ENCODE data around the gene TRIM28. TPM values are rescaled to one million over a fixed set of nuclear protein-coding genes. Genes with fewer than 3 reads are reported as not detected.

The TRIM28 gene
- total RNA-seq, 1 donor from 2014 or later = 679 TPM

GRCh38 chr19:58551577-58552471 lies 8.0 kb downstream of the TRIM28 start:
- Mint-ChIP-seq H3K9me3 (no peaks in the 10 kb centered on the region), H3K4me3 (no peak overlapping the region), H3K27ac (peak overlapping the region; percentile 57), H3K27me3 (no peaks in the 10 kb centered on the region), H3K36me3 (peaks cover 27% of the 10 kb centered on the region), H3K4me1 (ENCODE audit: unreplicated experiment) (peaks cover 21% of the 10 kb centered on the region)
- no peak for TF ChIP-seq CTCF (conservative IDR thresholded peaks at IDR 0.05)
- DNase-seq (ENCODE audit: extremely low spot score, unreplicated experiment) = no peak

GRCh38 chr19:58552655-58553054 lies 8.8 kb downstream of the TRIM28 start:
- H3K9me3 Mint-ChIP-seq = no peaks in the 10 kb centered on the region
- peak overlapping the region; percentile 57 for H3K27ac Mint-ChIP-seq
- H3K4me1 Mint-ChIP-seq (ENCODE audit: unreplicated experiment) = peaks cover 20% of the 10 kb centered on the region
- H3K27me3 Mint-ChIP-seq = no peaks in the 10 kb centered on the region
- H3K36me3 Mint-ChIP-seq = peaks cover 27% of the 10 kb centered on the region
- peak overlapping the region; percentile 13 for H3K4me3 Mint-ChIP-seq
- no peak for DNase-seq (ENCODE audit: extremely low spot score, unreplicated experiment)
- no peak for TF ChIP-seq CTCF (conservative IDR thresholded peaks at IDR 0.05)

GRCh38 chr19:58553799-58554493 lies 10.1 kb downstream of the TRIM28 start:
- no peak for DNase-seq (ENCODE audit: extremely low spot score, unreplicated experiment)
- Mint-ChIP-seq H3K9me3 (no peaks in the 10 kb centered on the region), H3K36me3 (peaks cover 23% of the 10 kb centered on the region), H3K27me3 (no peaks in the 10 kb centered on the region), H3K4me3 (peak overlapping the region; percentile 95), H3K27ac (peak overlapping the region; percentile 99), H3K4me1 (ENCODE audit: unreplicated experiment) (peaks cover 20% of the 10 kb centered on the region)
- TF ChIP-seq CTCF (conservative IDR thresholded peaks at IDR 0.05) = no peak

GRCh38 chr19:58554494-58555368 lies 10.9 kb downstream of the TRIM28 start, which contains the start of gene CHMP2A:
TSS of gene CHMP2A (minus strand) at chr19:58555105. CDS start at chr19:58554212, 893 bp downstream.
- H3K4me1 Mint-ChIP-seq (ENCODE audit: unreplicated experiment) = peaks cover 20% of the 10 kb centered on the region
- peaks cover 23% of the 10 kb centered on the region for H3K36me3 Mint-ChIP-seq
- peak within 1 kb of the TSS; percentile 100 for H3K27ac Mint-ChIP-seq
- peak; percentile 99 for DNase-seq (ENCODE audit: extremely low spot score, unreplicated experiment)
- no peaks in the 10 kb centered on the region for H3K27me3 Mint-ChIP-seq
- TF ChIP-seq CTCF (conservative IDR thresholded peaks at IDR 0.05) = no peak
- no peaks in the 10 kb centered on the region for H3K9me3 Mint-ChIP-seq
- H3K4me3 Mint-ChIP-seq = peak within 1 kb of the TSS; percentile 95

- no peak for DNase-seq (ENCODE audit: extremely low spot score, unreplicated experiment)
- no peaks in the 10 kb centered on the region for H3K27me3 Mint-ChIP-seq
- H3K9me3 Mint-ChIP-seq = no peaks in the 10 kb centered on the region
- peak overlapping the region; percentile 95 for H3K4me3 Mint-ChIP-seq
- peak overlapping the region; percentile 99 for H3K27ac Mint-ChIP-seq
- H3K36me3 Mint-ChIP-seq = peaks cover 20% of the 10 kb centered on the region
- no peak for TF ChIP-seq CTCF (conservative IDR thresholded peaks at IDR 0.05)
- peaks cover 20% of the 10 kb centered on the region for H3K4me1 Mint-ChIP-seq (ENCODE audit: unreplicated experiment)
Measured at GRCh38 chr19:58555369-58555885, 11.6 kb downstream of the TRIM28 start.
